Measurements from ENCODE around the gene STOM.

Gene STOM

DNA sequence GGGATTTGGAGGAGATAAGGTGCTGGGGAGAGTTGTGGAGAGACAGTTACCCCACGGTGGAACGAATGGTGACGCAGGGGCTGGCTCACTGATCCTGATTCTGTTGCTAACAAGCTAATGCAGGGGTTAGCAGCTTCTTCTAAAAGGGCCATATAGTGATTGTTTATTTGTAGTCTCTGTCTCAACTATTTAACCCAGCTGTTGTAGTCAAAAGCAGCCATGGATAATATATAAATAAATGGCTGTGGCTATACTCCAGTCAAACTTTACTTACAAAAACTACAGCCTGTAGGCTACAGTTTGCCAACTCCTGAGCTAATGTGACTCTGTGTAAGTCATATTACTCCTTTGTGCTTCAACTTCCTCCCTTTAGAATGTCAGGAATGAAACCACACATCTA is 21.8 kb downstream of the STOM start:
- DNase-seq (ENCODE audit: low read depth), result no peak

DNA sequence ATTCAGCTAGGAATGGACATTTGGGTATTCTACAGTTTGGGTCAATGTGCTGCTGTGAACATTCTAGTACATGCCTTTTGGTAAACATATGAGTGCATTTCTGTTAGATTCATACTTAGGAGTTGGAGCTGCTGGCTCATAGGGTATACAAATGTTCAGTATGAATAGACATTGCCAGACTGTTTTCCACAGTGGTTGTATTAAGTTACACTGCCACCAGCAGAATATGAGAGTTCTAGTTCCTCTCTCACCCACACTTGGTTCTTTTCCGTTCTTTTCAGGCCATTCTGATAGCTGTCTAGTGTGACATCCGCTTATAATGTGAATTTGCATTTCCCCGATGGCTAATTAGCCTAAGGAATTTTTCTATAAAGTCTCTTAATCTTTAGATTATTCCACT is 25.0 kb downstream of the STOM start:
- DNase-seq (ENCODE audit: low read depth), result no peak

DNA sequence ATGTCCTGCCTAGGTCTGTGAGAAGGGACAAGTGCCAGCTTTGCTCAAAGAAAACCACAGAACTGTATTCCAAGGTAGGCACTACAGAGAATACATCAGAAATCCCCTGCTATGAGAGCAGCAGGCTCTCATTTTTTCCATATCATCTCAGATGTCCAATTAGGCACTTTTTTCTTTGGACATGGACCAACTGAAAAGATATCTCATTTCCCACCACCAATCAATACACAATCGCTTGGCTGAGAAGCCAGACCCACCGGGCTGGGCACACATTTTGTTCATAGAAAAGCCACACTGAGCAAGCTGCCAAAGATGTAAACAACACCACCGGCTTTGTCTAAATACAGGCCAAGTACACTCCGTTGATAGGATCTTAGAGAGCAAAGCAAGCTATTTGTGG is 25.9 kb downstream of the STOM start:
- no peak for DNase-seq (ENCODE audit: low read depth)

DNA sequence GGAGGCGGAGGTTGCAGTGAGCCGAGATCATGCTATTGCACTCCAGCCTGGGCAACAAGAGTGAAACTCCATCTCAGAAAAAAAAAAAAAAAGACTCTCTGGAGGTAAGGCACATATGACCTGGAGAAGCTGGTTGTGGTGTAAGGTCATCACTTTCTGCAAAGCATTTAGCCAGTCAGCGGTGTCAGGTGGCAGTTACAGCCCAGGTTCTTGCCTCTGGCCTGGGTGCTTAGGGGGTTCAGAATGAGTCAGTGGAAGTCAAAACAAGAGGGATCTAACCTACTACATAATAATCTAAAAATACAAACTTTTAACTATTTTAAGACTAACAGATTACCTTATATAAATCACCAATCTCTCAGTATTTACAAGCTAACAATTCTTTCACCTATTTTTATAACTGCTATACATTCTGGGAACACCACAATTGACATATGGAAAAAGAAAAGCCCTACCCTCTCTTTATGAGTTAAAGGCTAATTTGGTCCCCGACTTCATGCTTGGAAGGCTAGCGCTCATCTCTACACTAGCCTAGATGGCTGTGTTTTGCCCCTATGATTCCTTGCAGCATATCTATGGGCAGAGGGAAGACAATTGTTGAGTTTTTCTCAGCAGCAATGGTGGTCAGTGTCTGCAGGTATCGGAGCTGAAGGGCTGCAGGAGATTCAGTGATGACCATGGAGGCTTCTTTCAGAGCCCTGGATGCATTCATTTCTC is 29.2 kb downstream of the STOM start:
- DNase-seq (ENCODE audit: low read depth), result no peak

DNA sequence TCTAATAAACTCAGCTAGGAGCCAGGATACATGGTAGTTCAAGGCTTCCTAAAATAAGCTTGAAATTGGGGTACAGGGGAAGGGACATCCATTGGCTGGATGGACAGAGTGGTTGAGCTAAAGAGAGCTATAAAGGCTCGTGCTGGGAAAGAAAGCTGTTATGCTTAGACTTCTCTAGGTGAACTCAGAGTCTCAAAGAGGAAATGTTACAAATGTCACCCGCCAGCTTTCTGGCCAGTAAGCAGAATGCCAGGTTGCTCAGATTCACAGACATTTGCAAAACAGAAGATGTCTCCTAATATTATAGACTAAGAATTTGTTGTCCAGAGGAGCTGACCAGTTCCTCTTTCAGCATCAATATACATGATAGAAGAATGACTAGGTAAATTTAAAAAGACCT is 30.6 kb downstream of the STOM start:
- no peak for DNase-seq (ENCODE audit: low read depth)

DNA sequence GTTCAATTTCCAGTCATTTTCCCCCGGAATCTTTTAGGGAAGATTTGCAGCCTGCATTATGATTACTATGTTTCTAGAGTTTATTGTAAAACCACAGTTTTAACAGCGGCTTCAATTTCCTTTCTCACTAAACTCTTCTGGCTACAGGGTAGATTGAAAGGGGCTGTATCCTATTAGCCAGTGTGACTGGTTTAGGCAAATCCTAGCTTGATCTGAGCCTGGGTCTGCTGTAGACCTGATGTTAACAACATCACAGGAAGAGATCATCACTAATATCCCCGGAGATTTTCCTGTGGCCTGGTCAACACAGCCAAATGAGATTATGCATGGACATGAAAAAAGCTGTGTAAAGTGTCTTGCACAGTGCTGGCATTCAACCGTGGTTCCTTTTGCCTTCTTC is 33.4 kb downstream of the STOM start:
- DNase-seq (ENCODE audit: low read depth), result no peak

DNA sequence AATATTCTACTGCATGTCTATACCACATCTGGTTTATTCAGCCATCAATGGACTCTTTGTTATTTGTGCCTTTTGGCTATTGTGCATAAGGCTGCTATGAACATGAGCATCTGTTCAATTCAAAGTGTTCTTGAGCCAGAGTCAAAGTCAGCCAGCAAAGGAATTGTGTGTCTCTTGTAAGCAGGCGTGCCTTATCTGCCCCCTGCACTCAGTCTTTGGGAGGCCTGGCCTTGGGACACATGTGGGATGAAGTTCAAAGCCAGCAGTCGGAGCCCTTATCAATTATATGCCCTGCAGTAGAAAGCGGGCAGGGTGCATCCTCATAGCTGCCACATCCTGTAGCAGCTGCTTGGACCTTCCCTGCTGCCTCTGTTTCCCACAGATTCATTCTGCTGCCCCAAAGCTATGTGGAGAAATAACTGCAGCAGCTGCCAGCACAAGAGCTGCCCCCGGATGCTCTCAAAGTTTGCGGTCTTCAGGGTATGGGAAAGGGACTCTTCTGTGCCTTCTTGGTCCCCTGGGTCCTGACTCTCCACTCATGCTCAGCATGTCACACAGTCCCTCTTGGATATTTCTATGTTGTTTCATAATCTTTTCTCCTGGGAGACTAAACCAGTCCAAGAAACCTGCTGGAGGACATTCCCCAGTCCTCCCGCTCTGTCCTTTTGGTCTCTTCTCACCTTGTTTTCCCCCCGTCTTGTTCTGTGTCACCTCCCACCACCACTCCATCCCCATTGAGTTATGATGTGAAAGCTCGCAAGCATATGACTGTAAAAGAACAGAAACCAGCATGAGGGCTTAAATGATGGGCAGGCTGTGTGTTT is 35.9 kb downstream of the STOM start:
- DNase-seq (ENCODE audit: low read depth), result no peak

DNA sequence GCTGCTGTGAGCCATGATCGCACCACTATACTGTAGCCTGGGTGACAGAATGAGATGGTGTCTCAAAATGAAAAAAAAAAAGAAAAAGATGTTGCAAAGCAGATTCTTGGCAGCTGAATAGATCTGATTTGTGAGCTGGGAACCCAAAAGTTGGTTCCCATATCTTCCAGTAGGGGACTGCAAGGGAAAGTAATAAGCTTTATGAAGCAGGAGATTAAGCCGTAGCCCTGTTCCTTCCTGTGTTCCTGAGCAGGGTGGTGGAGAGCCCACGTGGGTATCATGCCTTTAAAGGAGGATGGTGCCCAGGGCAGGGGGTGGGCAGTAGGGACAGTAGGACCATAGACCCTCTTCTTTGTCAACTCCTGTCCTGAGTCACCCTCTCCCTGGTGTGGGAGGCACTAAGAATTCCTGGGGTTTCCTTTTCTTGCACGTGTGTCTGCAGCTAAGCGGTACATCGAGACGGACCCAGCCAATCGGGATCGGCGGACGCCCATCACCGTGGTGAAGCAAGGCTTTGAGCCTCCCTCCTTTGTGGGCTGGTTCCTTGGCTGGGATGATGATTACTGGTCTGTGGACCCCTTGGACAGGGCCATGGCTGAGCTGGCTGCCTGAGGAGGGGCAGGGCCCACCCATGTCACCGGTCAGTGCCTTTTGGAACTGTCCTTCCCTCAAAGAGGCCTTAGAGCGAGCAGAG is 37.9 kb downstream of the STOM start:
- DNase-seq (ENCODE audit: low read depth), result peak; percentile 38

DNA sequence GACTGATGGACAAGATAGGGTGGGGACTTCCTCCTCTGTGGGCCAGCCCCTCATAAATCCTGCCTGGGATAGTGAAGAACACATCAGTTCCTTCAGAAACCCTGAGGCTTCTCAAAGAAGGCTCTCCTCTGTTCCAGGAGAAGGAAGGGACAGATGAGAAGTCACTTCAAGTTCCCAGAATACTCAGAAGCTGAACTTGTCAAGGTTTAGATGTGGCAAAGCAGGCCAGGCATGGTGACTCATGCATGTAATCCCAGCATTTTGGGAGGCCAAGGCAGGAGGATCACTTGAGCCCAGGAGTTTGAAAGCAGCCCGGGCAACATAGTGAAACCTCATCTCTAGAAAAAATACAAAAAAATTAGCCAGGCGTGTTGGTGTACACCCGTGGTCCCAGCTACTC is 38.5 kb downstream of the STOM start:
- DNase-seq (ENCODE audit: low read depth), result no peak

DNA sequence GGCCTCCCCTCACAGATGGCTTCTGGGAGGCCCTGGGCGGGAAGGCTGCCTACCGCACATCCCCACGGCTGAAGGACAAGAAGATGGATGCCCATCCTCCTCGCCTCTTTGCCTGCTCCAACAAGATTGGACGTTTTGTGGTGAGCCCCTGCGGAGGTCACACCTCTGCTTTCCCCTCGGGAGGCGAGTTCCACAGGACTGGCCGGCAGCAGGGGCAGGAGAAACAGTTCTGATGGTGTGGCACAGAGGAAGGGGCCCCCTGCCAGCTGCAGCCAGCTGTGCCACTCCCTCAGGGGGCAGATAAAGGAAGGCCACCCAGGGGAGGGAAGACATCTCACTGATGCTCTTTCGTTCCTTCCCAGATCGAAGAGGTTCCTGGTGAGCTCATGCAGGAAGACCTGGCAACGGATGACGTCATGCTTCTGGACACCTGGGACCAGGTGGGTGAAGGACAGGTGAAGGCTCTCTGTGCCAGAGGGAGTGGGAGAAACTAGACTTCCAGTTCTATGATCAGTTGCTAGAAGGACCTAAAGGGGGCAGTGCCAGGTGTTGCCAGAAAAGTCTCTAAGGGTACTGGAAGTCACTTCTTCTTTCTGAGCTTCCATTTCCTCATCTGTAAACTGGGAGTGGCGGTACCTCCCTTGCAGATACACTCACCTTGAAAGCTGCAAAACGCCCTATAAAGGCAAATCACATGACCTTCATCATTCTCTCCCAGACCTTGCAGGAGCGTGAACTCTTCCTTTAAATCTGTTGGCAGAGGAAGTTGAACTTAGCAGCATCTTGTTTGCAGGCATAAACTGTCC is 41.0 kb downstream of the STOM start:
- DNase-seq (ENCODE audit: low read depth), result no peak

DNA sequence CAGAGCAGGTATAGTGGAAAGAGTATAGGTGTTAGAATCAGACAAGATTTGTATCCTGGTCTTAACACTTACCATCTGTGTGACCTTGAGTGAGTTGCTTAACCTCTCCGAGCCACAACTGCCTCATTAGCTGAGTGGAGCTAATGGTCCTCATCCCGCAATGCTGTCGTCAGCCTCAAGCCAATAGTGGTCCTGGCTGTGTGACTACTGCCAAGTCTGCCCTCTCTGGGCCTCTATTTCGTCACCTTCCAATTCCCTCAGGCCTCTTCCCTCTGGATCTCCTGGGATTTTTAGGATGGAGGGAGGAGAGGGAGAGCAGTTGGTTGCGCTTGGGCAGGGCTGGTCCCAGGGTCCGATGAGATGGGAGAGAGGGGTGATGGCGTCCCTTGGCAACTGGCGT is 41.6 kb downstream of the STOM start:
- DNase-seq (ENCODE audit: low read depth), result no peak

DNA sequence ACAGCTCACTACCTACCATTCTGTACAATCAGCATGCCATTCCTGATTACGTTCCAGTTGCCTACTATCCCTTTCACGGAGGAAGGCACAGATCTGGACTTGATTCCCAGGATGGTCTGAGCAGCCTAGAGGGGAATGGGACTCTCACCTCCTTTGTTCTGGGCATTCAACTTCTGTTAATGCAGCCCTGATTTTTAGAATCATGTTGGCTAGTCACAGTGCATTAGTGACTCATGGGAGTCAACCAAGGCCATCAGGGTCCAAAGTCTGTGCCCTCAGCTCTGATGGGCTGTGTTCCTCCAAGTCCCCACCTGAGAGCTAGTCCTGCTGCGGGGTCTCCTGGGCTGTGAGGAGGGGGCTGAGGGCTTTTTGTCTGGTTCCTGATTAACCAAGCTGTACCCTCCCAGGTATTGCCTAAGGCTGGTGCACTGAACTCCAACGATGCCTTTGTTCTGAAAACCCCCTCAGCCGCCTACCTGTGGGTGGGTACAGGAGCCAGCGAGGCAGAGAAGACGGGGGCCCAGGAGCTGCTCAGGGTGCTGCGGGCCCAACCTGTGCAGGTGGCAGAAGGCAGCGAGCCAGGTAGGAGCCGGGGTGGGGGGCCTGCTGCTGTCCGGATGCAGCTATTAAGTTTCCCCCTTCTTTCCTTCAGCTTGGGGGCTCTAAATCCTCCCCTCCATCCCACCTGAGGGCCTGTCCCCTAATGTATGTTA is 43.0 kb downstream of the STOM start:
- no peak for DNase-seq (ENCODE audit: low read depth)

DNA sequence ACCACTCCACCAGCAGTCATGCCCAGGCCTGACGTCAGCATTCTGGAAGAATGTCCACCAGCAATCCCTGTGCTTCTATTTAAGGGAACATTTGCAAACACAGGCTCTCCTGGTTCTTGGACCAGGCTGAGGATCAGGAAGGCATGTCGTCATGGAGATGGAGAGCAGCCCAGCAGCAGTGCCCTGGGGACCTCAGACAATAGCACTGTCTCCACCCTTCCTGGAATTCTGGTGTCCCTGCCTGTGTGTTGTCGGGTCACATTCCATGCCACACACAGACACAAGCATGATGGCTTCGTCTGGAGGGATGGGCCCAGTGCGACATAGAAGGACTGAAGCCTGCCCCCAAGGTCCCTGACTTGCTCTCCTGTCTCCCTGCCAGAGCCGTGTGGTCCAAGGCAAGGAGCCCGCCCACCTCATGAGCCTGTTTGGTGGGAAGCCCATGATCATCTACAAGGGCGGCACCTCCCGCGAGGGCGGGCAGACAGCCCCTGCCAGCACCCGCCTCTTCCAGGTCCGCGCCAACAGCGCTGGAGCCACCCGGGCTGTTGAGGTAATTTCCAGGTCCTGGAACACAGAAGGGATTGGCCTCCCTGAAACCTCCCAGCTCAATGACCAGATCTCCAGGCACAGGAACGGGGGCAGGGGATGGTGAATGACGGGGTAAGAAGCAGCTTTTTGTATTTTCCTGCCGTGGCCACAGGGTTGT is 43.8 kb downstream of the STOM start:
- DNase-seq (ENCODE audit: low read depth), result peak; percentile 71

DNA sequence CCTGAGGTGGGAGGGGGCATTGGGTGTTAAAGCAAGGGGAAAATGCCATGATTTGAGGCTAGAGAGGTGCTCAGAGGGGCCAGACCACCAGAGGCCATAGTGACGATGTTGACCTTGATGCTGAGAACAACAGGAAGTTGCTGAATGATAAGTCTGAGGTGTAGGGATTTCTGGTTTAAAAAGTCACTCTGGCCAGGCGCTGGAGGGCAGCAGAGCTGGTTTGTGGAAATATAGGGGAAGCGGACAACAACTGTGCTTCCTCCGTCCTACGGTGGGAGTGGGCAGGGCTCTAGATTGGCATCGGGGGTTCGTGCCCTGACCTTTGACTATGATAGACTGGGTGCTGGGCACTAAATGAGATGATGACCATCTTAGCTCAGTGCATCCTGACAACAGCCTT is 44.7 kb downstream of the STOM start:
- no peak for DNase-seq (ENCODE audit: low read depth)

DNA sequence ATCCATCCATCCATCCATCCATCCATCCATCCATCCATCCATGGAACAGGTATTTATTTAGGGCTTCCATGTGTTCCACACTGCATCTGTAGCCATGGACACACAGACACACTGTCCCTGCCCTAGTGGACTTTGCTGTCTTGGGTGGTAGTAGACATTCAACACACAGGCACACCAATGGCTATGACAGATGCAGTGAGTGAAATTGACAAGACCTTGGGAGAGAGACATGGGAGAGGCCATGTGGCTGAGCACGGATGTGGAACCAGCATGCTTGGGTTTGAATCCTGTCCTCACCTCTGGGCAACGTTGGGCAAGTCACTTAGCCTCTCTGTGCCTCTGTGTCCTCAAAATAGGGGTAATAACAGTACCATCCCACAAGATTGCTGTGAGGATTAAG is 45.3 kb downstream of the STOM start:
- DNase-seq (ENCODE audit: low read depth), result no peak

DNA sequence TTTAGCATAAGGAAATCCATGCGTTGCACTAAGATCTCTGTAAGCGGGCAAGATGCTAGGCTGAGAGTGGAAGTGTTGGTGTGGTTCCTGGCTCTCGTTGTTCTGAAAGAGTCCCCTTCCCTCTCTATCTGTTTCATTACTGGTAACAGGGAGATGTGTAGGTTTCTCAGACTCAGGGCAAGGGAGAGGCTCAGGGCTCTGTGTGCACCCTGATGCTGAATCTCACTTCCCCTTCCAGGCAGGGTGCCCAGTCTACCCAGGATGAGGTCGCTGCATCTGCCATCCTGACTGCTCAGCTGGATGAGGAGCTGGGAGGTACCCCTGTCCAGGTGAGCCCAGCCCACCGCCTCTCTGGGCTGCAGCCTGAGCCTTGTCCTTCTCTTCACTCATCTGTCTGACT is 45.7 kb downstream of the STOM start:
- no peak for DNase-seq (ENCODE audit: low read depth)

DNA sequence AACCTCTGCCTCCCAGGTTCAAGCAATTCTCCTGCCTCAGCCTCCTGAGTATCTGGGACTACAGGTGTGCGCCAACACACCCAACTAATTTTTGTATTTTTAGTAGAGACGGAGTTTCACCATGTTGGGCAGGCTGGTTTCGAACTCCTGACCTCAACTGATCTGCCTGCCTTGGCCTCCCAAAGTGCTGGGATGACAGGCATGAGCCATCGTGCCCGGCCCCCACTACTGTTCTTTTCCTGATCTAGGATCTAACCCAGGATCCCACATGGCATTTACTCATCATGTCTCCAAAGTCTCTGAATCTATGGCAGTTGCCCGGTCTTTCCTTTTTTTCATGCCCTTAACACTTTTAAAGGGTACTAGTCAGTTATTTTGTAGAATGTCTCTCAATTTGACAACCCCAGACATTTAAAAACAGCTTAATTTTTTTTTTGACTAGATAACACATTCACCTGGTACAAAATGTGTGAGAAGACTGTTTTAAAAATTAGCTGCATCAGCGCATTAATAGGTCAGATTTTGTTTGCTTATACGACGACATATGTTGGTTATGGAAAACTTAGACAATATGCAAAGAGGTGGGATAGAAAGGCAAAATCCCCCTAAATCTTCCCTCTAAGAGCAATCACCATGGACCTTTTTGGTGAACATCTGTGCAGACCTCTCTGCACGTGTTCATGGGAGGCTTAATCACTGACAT is 46.5 kb downstream of the STOM start:
- DNase-seq (ENCODE audit: low read depth), result no peak

DNA sequence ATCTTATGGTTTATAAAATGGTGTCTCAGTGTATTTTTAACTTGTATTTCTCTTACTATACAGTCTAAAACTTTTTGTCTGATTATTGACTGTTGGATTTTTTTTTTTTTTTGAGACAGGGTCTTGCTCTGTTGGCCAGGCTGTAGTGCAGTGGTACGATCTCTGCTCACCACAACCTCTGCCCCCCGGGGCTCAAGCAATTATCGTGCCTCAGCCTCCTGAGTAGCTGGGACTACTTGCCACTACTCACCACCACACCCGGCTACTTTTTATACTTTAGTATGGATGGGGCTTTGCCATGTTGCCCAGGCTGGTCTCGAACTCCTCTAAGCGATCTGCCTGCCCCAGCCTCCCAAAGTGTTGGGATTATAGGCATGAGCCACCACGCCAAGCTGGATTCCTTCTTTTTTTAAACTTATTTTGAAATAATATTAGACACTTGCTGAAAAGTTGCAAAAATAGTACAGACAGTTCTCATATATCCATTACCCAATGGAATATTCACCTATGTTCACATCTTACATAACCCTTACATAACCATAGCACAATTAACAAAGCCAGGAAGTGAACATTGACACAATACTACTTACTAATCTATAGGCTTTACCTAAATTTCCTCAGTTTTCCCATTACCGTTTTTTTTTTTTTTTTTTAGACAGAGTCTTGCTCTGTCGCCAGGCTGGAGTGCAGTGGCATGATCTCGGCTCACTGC is 47.2 kb downstream of the STOM start:
- no peak for DNase-seq (ENCODE audit: low read depth)

DNA sequence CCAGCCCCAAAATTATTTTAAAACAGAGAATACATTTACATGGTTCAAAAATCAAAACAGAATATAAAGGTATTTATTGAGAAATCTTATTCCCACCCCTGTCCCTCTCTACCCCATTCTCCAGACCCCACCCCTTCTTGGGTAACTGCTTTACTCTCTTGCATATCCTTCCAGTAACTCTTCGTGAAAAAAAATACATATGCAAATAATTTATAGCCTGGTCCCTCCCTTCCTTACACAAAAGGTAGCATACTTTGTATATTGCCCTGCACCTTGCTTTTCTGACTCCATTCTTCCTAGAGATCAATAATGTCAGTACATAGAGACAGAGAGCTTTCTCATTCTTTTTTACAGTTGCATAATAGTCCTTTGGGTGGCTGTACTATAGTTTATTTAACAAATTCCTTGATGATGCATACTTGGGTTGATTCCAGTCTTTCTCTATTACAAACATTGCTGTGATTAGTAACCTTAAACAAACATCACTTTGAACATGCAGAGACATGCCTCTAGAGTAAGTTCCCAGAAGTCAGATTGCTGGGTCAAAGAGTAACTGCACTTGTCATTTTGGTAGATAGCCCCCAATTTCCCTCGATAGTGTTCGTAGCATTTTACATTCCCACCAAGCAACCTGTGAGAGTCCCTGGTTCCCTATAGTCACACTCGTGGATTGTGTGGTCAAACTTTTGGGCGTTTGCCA is 47.9 kb downstream of the STOM start:
- DNase-seq (ENCODE audit: low read depth), result peak; percentile 83
